Stimulated activated CD8-positive, alpha-beta memory T cell treated with anti-CD3 and anti-CD28 coated beads, Interleukin-7, amount 100 ng/mL, for 48 hours (primary cell): ENCODE results near the gene PCBD1.
"Not testable (repeated sequence)": the region's sequence is repeated elsewhere in the genome, so short reads cannot be mapped to it uniquely, and the experiment has no call there.

Experiments used
- DNase-seq, 2 donors: peaks; one replicate each; pipeline ENCODE4 v3.0.0-alpha.2; 2020; ENCODE audit warnings: low read depth in 1 of 2; ENCODE audit errors: extremely low read depth in 1 of 2

PCBD1 gene

GRCh38 chr10:70879207-70879606 is 9.2 kb downstream of the PCBD1 start:
- DNase-seq = no peak

GRCh38 chr10:70874061-70874460 is 14.3 kb downstream of the PCBD1 start:
- no peak for DNase-seq

- DNase-seq = no peak
Measured at GRCh38 chr10:70872291-70872690, 16.1 kb downstream of the PCBD1 start.

- DNase-seq = no peak
Measured at GRCh38 chr10:70866424-70866823, 21.9 kb downstream of the PCBD1 start.

GRCh38 chr10:70864935-70865334 is 23.4 kb downstream of the PCBD1 start:
- DNase-seq = no peak

GRCh38 chr10:70863470-70864160 is 24.8 kb downstream of the PCBD1 start:
- DNase-seq = no peak

- not testable (repeated sequence) for DNase-seq
Measured at GRCh38 chr10:70861495-70862197, 26.7 kb downstream of the PCBD1 start.

- DNase-seq = no peak
Measured at GRCh38 chr10:70858759-70859158, 29.6 kb downstream of the PCBD1 start.

GRCh38 chr10:70856454-70856853 is 31.9 kb downstream of the PCBD1 start:
- DNase-seq = no peak

- no peak for DNase-seq
Measured at GRCh38 chr10:70853457-70853856, 34.9 kb downstream of the PCBD1 start.

- no peak for DNase-seq
Measured at GRCh38 chr10:70853038-70853437, 35.3 kb downstream of the PCBD1 start.

- DNase-seq = no peak
Measured at GRCh38 chr10:70851597-70852475, 36.5 kb downstream of the PCBD1 start.

GRCh38 chr10:70850097-70850496 is 38.3 kb downstream of the PCBD1 start:
- DNase-seq = no peak

- no peak for DNase-seq
Measured at GRCh38 chr10:70849582-70850016, 38.8 kb downstream of the PCBD1 start.

- no peak for DNase-seq
Measured at GRCh38 chr10:70847659-70848360, 40.6 kb downstream of the PCBD1 start.

- no peak for DNase-seq
Measured at GRCh38 chr10:70846795-70847194, 41.6 kb downstream of the PCBD1 start.

GRCh38 chr10:70845816-70846215 is 42.5 kb downstream of the PCBD1 start:
- no peak for DNase-seq

GRCh38 chr10:70845256-70845655 is 43.1 kb downstream of the PCBD1 start:
- DNase-seq = no peak

GRCh38 chr10:70843776-70844489 is 44.4 kb downstream of the PCBD1 start:
- no peak for DNase-seq

- no peak for DNase-seq
Measured at GRCh38 chr10:70843333-70843732, 45.0 kb downstream of the PCBD1 start.
